Fibroblast of skin of left quadriceps (primary cell): ENCODE data around the gene HTRA1.

Experiments
- DNase-seq, 2 experiments: peaks; one replicate each; pipeline ENCODE4 v3.0.0-alpha.2; 2013; ENCODE audit warnings: low read depth in 2 of 2

HTRA1 gene

DNA sequence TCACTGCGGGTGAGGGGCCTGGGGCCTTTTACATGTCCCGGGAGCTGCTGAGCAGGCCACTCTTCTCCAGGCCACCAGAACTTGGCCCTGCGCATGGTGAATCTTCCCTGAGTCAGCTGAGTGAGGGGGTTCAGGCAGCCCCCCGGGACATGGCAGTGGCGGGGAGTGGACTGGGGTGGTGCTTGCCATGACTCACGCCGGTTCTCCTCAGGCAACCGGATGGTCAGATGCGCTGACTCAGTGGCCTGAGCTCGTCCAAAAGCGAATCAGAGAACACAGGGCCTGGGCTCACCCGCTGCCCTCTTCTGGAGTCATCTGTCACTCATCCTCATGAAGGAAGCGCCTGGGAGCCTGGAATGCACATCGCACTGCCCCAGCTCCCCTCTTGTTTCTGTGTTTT lies 33.5 kb downstream of the HTRA1 start:
- peak in 1 of 2 experiments; percentile 34 for DNase-seq

DNA sequence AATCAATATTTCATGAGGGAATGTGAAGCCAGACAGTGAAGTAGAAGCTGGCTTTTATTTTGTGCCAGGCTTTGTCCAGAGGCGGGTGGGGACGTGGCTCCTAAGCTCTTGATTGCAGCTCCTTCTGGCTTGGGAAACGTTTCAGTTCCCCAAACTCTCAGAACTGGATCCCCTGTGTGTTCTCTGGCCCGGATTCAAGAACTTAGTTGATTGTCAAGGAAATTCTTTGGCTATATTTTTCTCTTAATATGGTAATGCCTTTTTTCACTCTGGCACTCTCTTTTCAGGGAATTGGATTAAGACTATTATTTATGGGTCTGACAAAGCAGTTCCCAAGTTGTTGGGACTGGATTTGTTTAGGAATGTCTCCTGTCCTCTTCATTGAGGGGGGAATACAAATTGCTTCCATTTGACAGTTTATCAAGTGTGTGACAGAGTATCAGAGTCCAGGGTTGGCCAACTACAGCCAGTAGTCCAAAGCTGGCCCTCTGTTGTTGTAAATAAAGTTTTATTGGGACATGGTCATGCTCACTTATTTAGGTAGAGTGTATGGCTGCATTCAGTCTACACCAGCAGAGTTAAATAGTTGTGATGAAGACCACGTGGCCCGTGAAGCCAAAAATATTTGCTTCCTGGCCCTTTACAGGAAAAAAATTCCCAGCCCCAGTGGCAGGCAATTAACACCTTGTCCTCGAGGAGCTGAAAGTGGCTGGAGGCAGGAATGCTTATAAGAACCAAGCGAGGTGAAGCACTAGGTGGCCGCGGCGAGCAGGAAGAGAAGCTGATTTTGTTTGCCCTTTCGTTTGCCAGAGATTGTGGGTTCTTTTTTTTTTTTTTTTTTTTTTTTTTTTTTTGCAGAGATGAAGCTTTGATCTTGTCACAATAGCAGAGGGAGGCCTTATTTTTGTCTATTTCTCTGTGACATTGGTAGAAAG lies 34.3 kb downstream of the HTRA1 start:
- DNase-seq: peak; percentile 62 to 66

DNA sequence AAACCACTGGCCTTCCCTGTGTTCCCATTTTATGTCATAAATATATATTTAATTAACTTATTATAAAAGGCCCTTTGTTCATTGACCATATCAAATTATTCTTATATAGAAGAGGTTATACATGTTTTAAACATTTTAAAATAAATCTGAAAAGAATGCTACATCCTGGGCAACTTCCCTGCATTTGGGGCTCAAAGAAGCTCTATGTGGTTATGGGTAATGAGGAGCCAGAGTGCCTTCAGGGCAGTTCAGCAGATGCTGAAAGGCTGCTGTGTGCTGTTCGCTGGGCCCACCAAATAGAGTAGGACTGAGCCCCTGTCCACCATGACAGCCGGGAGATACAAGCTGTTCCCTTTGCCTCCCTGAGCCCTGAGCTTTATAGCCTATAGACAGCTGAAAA lies 35.9 kb downstream of the HTRA1 start:
- DNase-seq: no peak

GRCh38 chr10:122498521-122498920 lies 37.2 kb downstream of the HTRA1 start:
- no peak for DNase-seq

- DNase-seq: no peak
Measured at GRCh38 chr10:122499012-122499411, 37.7 kb downstream of the HTRA1 start.

DNA sequence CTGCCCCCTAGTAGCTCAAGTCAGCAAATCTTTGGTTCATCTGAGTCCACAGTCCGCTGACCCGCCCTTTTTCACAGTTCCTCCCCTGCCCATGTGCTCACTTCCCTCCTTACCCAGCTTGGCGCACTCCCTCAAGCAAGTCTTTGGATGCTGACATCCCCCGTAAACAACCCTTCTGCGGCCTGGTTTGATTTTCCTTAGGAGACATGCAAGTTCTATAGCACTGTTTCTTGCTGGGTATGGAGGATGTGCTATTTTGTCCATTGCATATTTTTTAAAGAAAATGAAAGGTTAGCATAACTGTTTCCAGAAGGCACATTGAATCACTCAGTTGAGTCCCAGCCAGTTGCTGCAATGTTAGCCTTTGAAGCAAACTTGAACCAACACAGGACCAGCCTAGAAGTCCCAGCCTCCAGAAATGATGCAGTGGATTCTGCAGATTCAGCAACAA lies 38.2 kb downstream of the HTRA1 start:
- DNase-seq: peak; percentile 37 to 38

DNA sequence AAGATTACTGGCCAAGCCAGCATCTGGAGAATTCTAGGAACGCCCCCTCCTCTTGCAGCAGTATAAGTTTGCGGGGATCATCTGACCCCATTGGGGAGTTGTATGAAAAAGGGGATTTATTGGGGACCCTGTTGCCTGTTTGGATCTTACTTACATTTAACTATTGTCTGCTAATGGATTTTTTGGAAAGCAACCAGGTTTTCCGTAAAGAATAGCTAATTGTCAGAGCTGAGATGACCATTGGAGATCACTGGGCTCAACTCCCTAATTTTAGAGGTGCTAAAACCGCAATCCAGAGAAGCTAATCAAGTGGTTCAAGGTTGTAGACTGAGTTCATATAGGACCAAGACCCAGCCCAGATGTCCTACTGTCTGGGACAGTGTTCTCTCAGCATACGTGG lies 38.8 kb downstream of the HTRA1 start:
- no peak for DNase-seq

GRCh38 chr10:122500726-122501125 lies 39.4 kb downstream of the HTRA1 start:
- DNase-seq: no peak

GRCh38 chr10:122503012-122503411 lies 41.7 kb downstream of the HTRA1 start:
- DNase-seq: no peak

DNA sequence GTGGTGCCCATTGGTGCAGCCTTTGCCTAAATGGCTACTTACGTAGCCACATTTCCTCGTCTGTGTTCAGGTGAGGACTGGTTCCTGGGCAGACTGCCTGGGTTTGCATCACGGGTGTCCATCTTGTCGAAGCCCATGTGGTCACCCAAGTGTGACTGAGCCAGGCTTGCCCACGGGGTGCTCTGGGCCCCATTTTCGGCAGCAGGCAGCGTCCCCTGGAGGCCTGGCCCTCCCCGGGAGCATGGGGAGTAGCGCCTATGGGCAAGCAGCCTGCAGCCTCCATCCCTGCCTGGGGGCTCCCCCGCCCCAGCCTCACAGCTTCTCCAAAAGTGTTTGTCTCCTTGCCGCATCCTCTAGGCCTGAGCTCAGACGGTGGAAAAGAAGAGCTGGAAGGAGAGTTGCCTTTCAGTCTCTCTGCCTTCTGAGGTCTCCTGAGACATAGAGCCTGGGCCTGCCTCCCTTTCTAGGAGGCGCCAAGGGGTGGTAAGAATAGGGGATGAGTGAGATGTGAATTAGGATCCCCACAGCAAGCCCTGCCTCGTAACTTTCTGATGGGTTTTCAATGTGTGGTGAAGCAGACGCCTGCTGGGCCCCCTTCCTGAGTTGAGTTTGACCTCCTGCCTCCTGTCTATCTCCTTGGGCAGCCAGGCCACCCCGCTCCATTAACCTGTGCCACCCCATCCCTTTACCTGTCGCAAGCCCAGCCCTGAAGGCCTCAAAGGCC lies 42.7 kb downstream of the HTRA1 start:
- no peak for DNase-seq

GRCh38 chr10:122504610-122504950 lies 43.2 kb downstream of the HTRA1 start:
- DNase-seq: peak; percentile 69 to 72

GRCh38 chr10:122505011-122505410 lies 43.7 kb downstream of the HTRA1 start:
- no peak for DNase-seq

DNA sequence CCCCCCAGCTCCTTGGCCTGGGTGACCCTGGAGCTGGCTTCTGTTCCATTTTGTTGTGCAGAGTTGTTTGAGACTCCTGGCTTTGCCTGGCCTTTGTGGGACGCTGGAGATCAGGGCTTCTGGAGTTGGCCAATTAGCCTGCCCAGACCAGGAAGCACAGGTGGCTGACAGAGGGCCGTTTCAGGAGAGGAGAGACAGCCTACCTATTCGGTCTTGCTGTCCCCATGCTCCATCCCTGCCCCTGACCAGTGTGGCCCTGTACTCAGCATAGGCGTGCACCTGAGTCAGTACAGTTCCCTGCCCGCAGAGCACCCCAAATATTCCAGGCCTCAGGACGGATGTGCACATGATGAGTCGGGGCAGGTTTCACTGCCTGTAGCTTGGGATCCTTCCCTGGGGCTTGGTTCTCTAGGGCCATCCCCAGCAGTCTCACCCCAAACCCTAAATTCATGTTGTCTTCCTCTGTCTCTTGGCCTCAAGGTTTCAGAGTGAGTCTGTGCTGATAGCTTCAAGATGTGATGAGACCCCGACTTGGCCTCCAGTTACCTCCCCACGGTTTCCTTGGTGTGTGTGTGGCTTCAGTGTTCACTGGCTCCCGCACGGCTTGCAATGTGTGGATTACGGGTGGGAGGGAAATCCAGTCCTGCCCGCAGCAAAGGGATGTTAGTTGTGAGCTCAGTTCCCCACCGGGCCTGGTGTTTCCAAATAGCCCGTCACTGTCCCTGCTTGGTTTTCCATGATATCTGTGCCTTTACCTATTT lies 44.7 kb downstream of the HTRA1 start:
- no peak for DNase-seq

GRCh38 chr10:122507616-122508015 lies 46.3 kb downstream of the HTRA1 start:
- no peak for DNase-seq

DNA sequence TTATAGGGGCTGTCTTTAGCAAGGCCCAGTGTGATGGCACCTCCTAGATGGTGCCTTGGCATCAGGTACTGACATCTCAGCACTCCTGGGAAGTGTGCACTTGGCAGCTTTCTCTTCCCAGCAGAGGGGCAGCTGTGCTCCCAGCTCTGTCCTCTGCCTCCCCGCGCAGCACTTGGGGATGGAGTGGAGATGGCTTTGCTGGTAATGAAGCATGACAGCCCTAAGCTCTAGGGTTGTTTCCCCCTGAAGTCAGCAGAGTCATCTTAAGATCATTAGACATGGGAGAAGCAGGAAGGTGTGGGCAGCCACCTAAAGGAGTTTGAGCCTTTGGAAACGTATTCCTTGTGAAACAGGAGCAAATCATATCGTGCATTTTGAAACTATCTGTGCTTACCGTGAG lies 46.7 kb downstream of the HTRA1 start:
- DNase-seq: no peak

- no peak for DNase-seq
Measured at GRCh38 chr10:122509323-122509722, 48.0 kb downstream of the HTRA1 start.

DNA sequence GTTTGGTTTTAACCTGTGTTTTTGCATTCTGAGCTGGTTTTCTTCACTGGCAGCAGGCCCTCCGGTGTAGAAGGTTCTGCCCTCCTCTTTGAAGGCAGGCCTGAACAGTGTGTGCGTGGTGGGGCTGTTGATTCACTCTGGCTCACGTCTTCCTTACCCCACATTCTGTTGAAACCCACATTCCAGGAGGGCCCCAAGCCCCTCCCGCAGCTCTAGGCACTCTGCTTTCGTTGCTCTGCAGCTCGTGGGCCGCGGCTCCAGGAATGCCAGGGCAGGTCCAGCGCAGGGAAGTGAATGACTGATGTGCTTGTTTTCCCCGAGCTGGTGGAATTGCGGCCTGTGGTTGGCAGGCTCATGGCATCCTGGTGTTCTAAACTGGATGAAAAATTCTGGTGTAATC lies 49.0 kb downstream of the HTRA1 start:
- DNase-seq: no peak

- no peak for DNase-seq
Measured at GRCh38 chr10:122510736-122511135, 49.4 kb downstream of the HTRA1 start.

- DNase-seq: no peak
Measured at GRCh38 chr10:122513053-122513452, 51.7 kb downstream of the HTRA1 start.

DNA sequence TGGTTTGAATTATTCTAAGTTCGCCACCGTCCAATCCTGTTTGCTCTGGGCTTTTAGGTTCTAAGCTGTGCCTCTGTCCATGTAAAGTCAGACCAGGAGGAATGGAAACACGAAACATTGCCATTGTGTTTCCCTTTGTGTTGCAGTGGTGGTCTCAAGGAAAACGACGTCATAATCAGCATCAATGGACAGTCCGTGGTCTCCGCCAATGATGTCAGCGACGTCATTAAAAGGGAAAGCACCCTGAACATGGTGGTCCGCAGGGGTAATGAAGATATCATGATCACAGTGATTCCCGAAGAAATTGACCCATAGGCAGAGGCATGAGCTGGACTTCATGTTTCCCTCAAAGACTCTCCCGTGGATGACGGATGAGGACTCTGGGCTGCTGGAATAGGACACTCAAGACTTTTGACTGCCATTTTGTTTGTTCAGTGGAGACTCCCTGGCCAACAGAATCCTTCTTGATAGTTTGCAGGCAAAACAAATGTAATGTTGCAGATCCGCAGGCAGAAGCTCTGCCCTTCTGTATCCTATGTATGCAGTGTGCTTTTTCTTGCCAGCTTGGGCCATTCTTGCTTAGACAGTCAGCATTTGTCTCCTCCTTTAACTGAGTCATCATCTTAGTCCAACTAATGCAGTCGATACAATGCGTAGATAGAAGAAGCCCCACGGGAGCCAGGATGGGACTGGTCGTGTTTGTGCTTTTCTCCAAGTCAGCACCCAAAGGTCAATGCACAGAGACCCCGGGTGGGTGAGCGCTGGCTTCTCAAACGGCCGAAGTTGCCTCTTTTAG lies 52.9 kb downstream of the HTRA1 start:
- no peak for DNase-seq

- no peak for DNase-seq
Measured at GRCh38 chr10:122515022-122515424, 53.7 kb downstream of the HTRA1 start.
